ENCODE results near the gene CLDN7. TPM values are rescaled to one million over a fixed set of nuclear protein-coding genes. Genes with fewer than 3 reads are reported as not detected.
A peak's percentile ranks its signal among the peaks of the same experiment; 100 is the strongest.
"Not testable (repeated sequence)": the region's sequence is repeated elsewhere in the genome, so short reads cannot be mapped to it uniquely, and the experiment has no call there.

The CLDN7 gene
- total RNA-seq, 6 experiments from 2014 or later: 0.43 to 3.0 (median 1.7) TPM

- Mint-ChIP-seq H3K9me3 (no peaks in the 10 kb centered on the region), H3K4me3 (peak overlapping the region; percentile 92), H3K27me3 (ENCODE audit: insufficient read depth) (no peaks in the 10 kb centered on the region; the same call in 1 of the 2 replicates), H3K36me3 (ENCODE audit: low read depth) (peaks cover 44% of the 10 kb centered on the region), H3K27ac (peak overlapping the region; percentile 100), H3K4me1 (ENCODE audit: low read depth) (peaks cover 33% of the 10 kb centered on the region)
- DNase-seq: no peak
- no peak for TF ChIP-seq CTCF (IDR thresholded peaks at IDR 0.05)
Measured at GRCh38 chr17:7250695-7251627, 11.3 kb downstream of the CLDN7 start.

DNA sequence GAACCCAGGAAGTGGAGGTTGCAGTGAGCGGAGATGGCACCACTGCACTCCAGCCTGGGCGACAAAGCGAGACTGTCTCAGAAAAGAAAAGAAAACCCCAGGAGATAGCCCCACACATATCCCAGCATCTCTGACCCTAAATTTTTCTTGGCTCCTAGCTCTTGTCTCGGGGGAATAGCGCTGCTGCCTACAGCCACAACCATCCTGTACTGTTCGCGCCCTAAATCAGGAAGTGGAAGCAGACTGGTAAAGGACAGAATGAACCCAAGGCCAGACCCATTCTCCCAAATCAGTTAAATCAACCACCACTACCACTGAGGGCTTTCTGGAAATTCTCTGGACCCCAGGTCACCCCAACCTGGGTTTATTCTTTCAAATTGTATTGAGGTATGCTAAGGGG, 12.4 kb downstream of the CLDN7 start:
- peaks cover 44% of the 10 kb centered on the region for H3K36me3 Mint-ChIP-seq (ENCODE audit: low read depth)
- peak overlapping the region; percentile 95; the same call in 1 of the 2 replicates for H3K27ac Mint-ChIP-seq
- H3K4me1 Mint-ChIP-seq (ENCODE audit: low read depth): peaks cover 33% of the 10 kb centered on the region
- TF ChIP-seq CTCF (IDR thresholded peaks at IDR 0.05): no peak
- no peak for DNase-seq
- peak overlapping the region; percentile 92 for H3K4me3 Mint-ChIP-seq
- no peaks in the 10 kb centered on the region for H3K9me3 Mint-ChIP-seq
- no peaks in the 10 kb centered on the region; the same call in 1 of the 2 replicates for H3K27me3 Mint-ChIP-seq (ENCODE audit: insufficient read depth)

DNA sequence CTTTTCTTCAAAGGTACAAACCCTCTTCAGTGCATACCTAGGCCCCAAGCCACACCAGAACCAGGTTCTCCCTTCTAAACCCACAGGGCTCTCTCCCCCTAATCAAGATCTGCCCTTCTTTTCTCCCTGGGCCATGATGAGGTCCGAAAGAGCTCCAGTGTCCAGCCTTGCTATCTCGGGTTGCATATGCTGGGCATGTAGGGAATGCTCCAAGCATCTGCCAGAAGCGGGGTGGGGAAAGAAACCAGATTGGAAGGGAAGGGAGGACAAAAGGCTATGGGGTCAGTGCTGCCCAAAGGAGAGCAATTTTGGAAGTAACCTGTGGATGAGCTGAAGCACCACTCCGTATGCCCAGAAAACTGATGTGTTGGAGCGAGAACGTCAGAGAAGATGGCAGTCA, 13.1 kb downstream of the CLDN7 start:
- TF ChIP-seq CTCF (IDR thresholded peaks at IDR 0.05): no peak
- H3K36me3 Mint-ChIP-seq (ENCODE audit: low read depth): peaks cover 40% of the 10 kb centered on the region
- H3K27ac Mint-ChIP-seq: peak overlapping the region; percentile 55; the same call in 1 of the 2 replicates
- H3K27me3 Mint-ChIP-seq (ENCODE audit: insufficient read depth): no peaks in the 10 kb centered on the region; the same call in 1 of the 2 replicates
- H3K9me3 Mint-ChIP-seq: no peaks in the 10 kb centered on the region
- peak overlapping the region; percentile 92 for H3K4me3 Mint-ChIP-seq
- DNase-seq: no peak
- H3K4me1 Mint-ChIP-seq (ENCODE audit: low read depth): peaks cover 33% of the 10 kb centered on the region

- Mint-ChIP-seq H3K27ac (peak overlapping the region; percentile 55; the same call in 1 of the 2 replicates), H3K36me3 (ENCODE audit: low read depth) (peaks cover 40% of the 10 kb centered on the region), H3K4me3 (peak overlapping the region; percentile 92; the same call in 1 of the 2 replicates), H3K27me3 (ENCODE audit: insufficient read depth) (no peaks in the 10 kb centered on the region; the same call in 1 of the 2 replicates), H3K9me3 (no peaks in the 10 kb centered on the region), H3K4me1 (ENCODE audit: low read depth) (peaks cover 34% of the 10 kb centered on the region)
- TF ChIP-seq CTCF (IDR thresholded peaks at IDR 0.05): no peak
- DNase-seq: no peak
Measured at GRCh38 chr17:7248796-7249195, 13.5 kb downstream of the CLDN7 start.

- peak overlapping the region; percentile 40; the same call in 1 of the 2 replicates for H3K27ac Mint-ChIP-seq
- no peaks in the 10 kb centered on the region for H3K9me3 Mint-ChIP-seq
- no peak for DNase-seq
- peaks cover 31% of the 10 kb centered on the region for H3K36me3 Mint-ChIP-seq (ENCODE audit: low read depth)
- peaks cover 2% of the 10 kb centered on the region for H3K27me3 Mint-ChIP-seq (ENCODE audit: insufficient read depth)
- TF ChIP-seq CTCF (IDR thresholded peaks at IDR 0.05): no peak
- H3K4me3 Mint-ChIP-seq: no peak overlapping the region
- peaks cover 32% of the 10 kb centered on the region for H3K4me1 Mint-ChIP-seq (ENCODE audit: low read depth)
Measured at GRCh38 chr17:7246779-7247178, 15.5 kb downstream of the CLDN7 start.

DNA sequence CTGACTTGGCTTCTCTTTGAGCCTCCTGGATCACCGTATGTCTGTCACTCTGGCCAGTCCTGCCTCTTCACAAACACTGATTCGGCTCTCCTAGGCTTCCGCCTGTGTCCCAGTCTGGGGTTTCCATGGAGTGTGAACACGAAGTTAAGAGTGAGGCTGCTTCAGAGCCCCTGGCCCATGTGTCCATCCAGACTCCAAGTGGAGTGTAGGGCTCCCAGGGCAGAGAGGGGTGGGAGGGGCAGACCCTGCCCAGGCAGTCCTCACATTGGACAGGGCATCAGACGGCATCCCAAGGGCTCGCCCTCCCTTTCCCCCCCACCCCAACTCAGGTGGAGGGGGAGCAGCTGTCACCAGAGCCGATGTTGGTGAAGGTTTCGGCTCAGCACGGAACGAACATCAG, 18.4 kb downstream of the CLDN7 start:
- H3K36me3 Mint-ChIP-seq (ENCODE audit: low read depth): peaks cover 33% of the 10 kb centered on the region
- H3K9me3 Mint-ChIP-seq, H3K4me3 Mint-ChIP-seq: not testable (repeated sequence)

More for the DNA sequence above, 18.4 kb downstream of the CLDN7 start:
- not testable (repeated sequence) for DNase-seq; H3K27me3 Mint-ChIP-seq (ENCODE audit: insufficient read depth)
- Mint-ChIP-seq H3K27ac (peak overlapping the region; percentile 94; the same call in 1 of the 2 replicates), H3K4me1 (ENCODE audit: low read depth) (peaks cover 36% of the 10 kb centered on the region)
